H1 (cell line): ENCODE data around the gene NPM1. TPM values are rescaled to one million over a fixed set of nuclear protein-coding genes. Genes with fewer than 3 reads are reported as not detected.
"Not testable (repeated sequence)": the region's sequence is repeated elsewhere in the genome, so short reads cannot be mapped to it uniquely, and the experiment has no call there.

ENCODE experiments used
- CTCF ChIA-PET: fragments of 300-600 bp; sonication (Branson Sonifier 250); formaldehyde crosslinking; loops from one replicate; lab custom pipeline; 2021; ENCODE audit not compliant: partially characterized antibody; lab: Charles Lee
- POLR2A ChIA-PET: fragments of 300-600 bp; sonication (Branson Sonifier 250); formaldehyde crosslinking; loops from one replicate; lab custom pipeline; 2021; ENCODE audit warnings: inconsistent platforms; ENCODE audit not compliant: partially characterized antibody; lab: Charles Lee
- DNase-seq, 2 experiments: peaks; one replicate each; pipeline versions ENCODE4 v3.0.0 to v3.0.0-alpha.2; 2010 to 2022; ENCODE audit warnings: low spot score in 2 of 2, low read depth in 1 of 2, mixed read lengths in 1 of 2
- FAIRE-seq: peaks from 2 replicates; lab custom pipeline; 2011; peaks lifted over from hg19 to GRCh38; lab: Jason Lieb, UNC
- H2AFZ ChIP-seq: 2 replicates; pipeline ENCODE4 v1.8.1; 2012; ENCODE audit warnings: low read length, inconsistent platforms
- H2AK5ac ChIP-seq: 2 replicates; pipeline ENCODE4 v1.6.1; 2013; ENCODE audit warnings: low read depth, low read length
- H2BK120ac ChIP-seq: replicated peaks from 2 replicates; pipeline ENCODE3; 2013; ENCODE audit warnings: low read depth, low read length, inconsistent platforms
- H2BK12ac ChIP-seq: 2 replicates; pipeline ENCODE4 v1.6.1; 2013; ENCODE audit warnings: low read depth, low read length
- H2BK15ac ChIP-seq: 2 replicates; pipeline ENCODE4 v1.6.1; 2013; ENCODE audit warnings: low read length
- H2BK20ac ChIP-seq: 2 replicates; pipeline ENCODE4 v1.6.1; 2013; ENCODE audit warnings: low read length
- H2BK5ac ChIP-seq: 2 replicates; pipeline ENCODE4 v1.6.1; 2013; ENCODE audit warnings: low read depth, low read length
- H3K14ac ChIP-seq: 2 replicates; pipeline ENCODE4 v1.6.1; 2013; ENCODE audit warnings: inconsistent platforms; ENCODE audit not compliant: insufficient read length
- H3K18ac ChIP-seq: 2 replicates; pipeline ENCODE4 v1.6.1; 2013; ENCODE audit warnings: low read length; ENCODE audit errors: extremely low read depth
- H3K23ac ChIP-seq: 2 replicates; pipeline ENCODE4 v1.6.1; 2013; ENCODE audit warnings: inconsistent platforms; ENCODE audit not compliant: insufficient read length
- H3K23me2 ChIP-seq: 2 replicates; pipeline ENCODE4 v1.6.1; 2013; ENCODE audit warnings: low read depth, low read length
- H3K27ac ChIP-seq: 2 replicates; pipeline ENCODE4 v1.6.1; 2011; ENCODE audit warnings: low read depth, low read length, inconsistent platforms
- H3K27me3 ChIP-seq, 4 experiments: replicated peaks in 1 of 4; 1 replicate in 1 of 4; 2 replicates in 3 of 4; pipeline versions ENCODE4 v1.6.1 to v1.8.1; 2011 to 2013; ENCODE audit warnings: low read length in 3 of 4, mild to moderate bottlenecking in 3 of 4, inconsistent platforms in 2 of 4, mixed read lengths in 2 of 4, moderate library complexity in 1 of 4; ENCODE audit not compliant: control insufficient read depth in 3 of 4, insufficient read depth in 3 of 4; ENCODE audit errors: extremely low read depth in 1 of 4
- H3K36me3 ChIP-seq, 4 experiments: 2 replicates each; pipeline versions ENCODE4 v1.6.1 to v1.8.1; 2011 to 2013; ENCODE audit warnings: mild to moderate bottlenecking in 4 of 4, low read length in 3 of 4, moderate library complexity in 2 of 4, control low read depth in 1 of 4, inconsistent platforms in 1 of 4; ENCODE audit not compliant: insufficient read depth in 4 of 4, control insufficient read depth in 2 of 4
- H3K4ac ChIP-seq: replicated peaks from 2 replicates; pipeline ENCODE3; 2013; ENCODE audit warnings: low read length, low read depth, mixed read lengths, inconsistent platforms; ENCODE audit not compliant: insufficient read length
- H3K4me1 ChIP-seq, 4 experiments: replicated peaks in 1 of 4; 1 replicate in 1 of 4; 2 replicates in 3 of 4; pipeline versions ENCODE4 v1.6.1 to v1.8.1; 2011 to 2013; ENCODE audit warnings: low read length in 3 of 4, inconsistent platforms in 2 of 4, mixed read lengths in 1 of 4; ENCODE audit not compliant: insufficient read depth in 4 of 4, control insufficient read depth in 3 of 4
- H3K4me2 ChIP-seq, 2 experiments: 2 replicates each; pipeline versions ENCODE4 v1.6.1 to v1.8.1; 2011 to 2013; ENCODE audit warnings: low read depth in 2 of 2, low read length in 2 of 2, control low read depth in 1 of 2, inconsistent platforms in 1 of 2, mild to moderate bottlenecking in 1 of 2; ENCODE audit not compliant: insufficient read depth in 1 of 2
- H3K4me3 ChIP-seq, 4 experiments: fragments of 200-600, 300-600 bp in 1 of 4; sonication (generic), shearing (Covaris generic), sonication (Bioruptor Twin) in 1 of 4; 2 replicates each; pipeline versions ENCODE4 v1.5.1 to v1.8.1; 2011 to 2016; ENCODE audit warnings: low read length in 4 of 4, low read depth in 3 of 4, control low read depth in 2 of 4, inconsistent platforms in 2 of 4, mild to moderate bottlenecking in 2 of 4, mixed read lengths in 1 of 4, moderate library complexity in 1 of 4; ENCODE audit not compliant: insufficient read depth in 2 of 4; ENCODE audit errors: extremely low read depth in 1 of 4
- H3K56ac ChIP-seq: replicated peaks from 2 replicates; pipeline ENCODE3; 2013; ENCODE audit warnings: low read depth, mild to moderate bottlenecking, mixed read lengths, low read length, inconsistent platforms; ENCODE audit not compliant: insufficient read length
- H3K79me1 ChIP-seq: 2 replicates; pipeline ENCODE4 v1.6.1; 2013; ENCODE audit warnings: low read depth, low read length, control low read depth
- H3K79me2 ChIP-seq, 2 experiments: 2 replicates each; pipeline versions ENCODE4 v1.6.1 to v1.8.1; 2012 to 2013; ENCODE audit warnings: low read length in 2 of 2, mild to moderate bottlenecking in 2 of 2, inconsistent platforms in 1 of 2; ENCODE audit not compliant: insufficient read depth in 2 of 2, control insufficient read depth in 1 of 2
- H3K9ac ChIP-seq, 4 experiments: replicated peaks in 1 of 4; 1 replicate in 1 of 4; 2 replicates in 3 of 4; pipeline versions ENCODE4 v1.6.1 to v1.8.1; 2011 to 2013; ENCODE audit warnings: low read depth in 3 of 4, low read length in 3 of 4, control low read depth in 2 of 4, mild to moderate bottlenecking in 2 of 4, moderate library complexity in 2 of 4, inconsistent platforms in 1 of 4; ENCODE audit errors: extremely low read depth in 1 of 4
- H3K9me3 ChIP-seq, 2 experiments: 2 replicates each; pipeline versions ENCODE4 v1.6.1 to v1.8.1; 2012 to 2013; ENCODE audit warnings: mild to moderate bottlenecking in 2 of 2, moderate library complexity in 2 of 2, control low read depth in 1 of 2, inconsistent platforms in 1 of 2, low read depth in 1 of 2, low read length in 1 of 2, mixed read lengths in 1 of 2; ENCODE audit not compliant: insufficient read depth in 2 of 2
- H4K20me1 ChIP-seq, 2 experiments: replicated peaks in 1 of 2; 2 replicates each; pipeline versions ENCODE3 to v1.8.1; 2011 to 2013; ENCODE audit warnings: inconsistent platforms in 2 of 2, low read length in 2 of 2, mild to moderate bottlenecking in 1 of 2; ENCODE audit not compliant: insufficient read depth in 2 of 2, control insufficient read depth in 1 of 2
- H4K5ac ChIP-seq: 2 replicates; pipeline ENCODE4 v1.6.1; 2013; ENCODE audit warnings: low read length, low read depth, mixed read lengths, inconsistent platforms; ENCODE audit not compliant: insufficient read length
- H4K8ac ChIP-seq: 2 replicates; pipeline ENCODE4 v1.8.0; 2013; ENCODE audit warnings: mild to moderate bottlenecking, moderate library complexity, low read length, inconsistent platforms; ENCODE audit not compliant: insufficient read depth; ENCODE audit errors: extremely low read depth
- H4K91ac ChIP-seq: replicated peaks from 2 replicates; pipeline ENCODE3; 2013; ENCODE audit warnings: low read length, mixed read lengths, inconsistent platforms; ENCODE audit not compliant: insufficient read length
- POLR2A ChIP-seq, 2 experiments: IDR thresholded peaks; 1 replicate in 1 of 2; 2 replicates in 1 of 2; pipeline ENCODE4 v1.6.1; 2011; ENCODE audit warnings: low read depth in 2 of 2, low read length in 2 of 2, mild to moderate bottlenecking in 2 of 2; ENCODE audit errors: control extremely low read depth in 1 of 2
- WGBS, 2 experiments: shearing (Covaris generic) in 1 of 2; methylation state at CpG; one replicate each; pipeline versions ENCODE4 v1.1.6 to v1.1.7; 2013 to 2015; ENCODE audit warnings: low lambda C conversion rate in 2 of 2, mixed read lengths in 2 of 2, inconsistent platforms in 1 of 2, low coverage in 1 of 2, missing lambda C conversion rate in 1 of 2; ENCODE audit not compliant: insufficient replicate concordance in 2 of 2, insufficient coverage in 1 of 2, insufficient read length in 1 of 2; ENCODE audit errors: extremely low coverage in 1 of 2, missing lambda C conversion rate in 1 of 2; 5-methylcytosine and 5-hydroxymethylcytosine counted together
- polyA plus RNA-seq, 7 experiments: library from polyadenylated mRNA; depleted of rRNA in 3 of 7; stranded (reverse) in 5 of 7; unstranded in 2 of 7; fragments of >200 nt in 5 of 7; fragments of 200-250 nt in 2 of 7; gene quantifications; 1 replicate in 5 of 7; 2 replicates in 1 of 7; 4 replicates in 1 of 7; pipeline versions ENCODE4 v1.2.1 to v1.2.3, GENCODE V29; 2011 to 2013; ENCODE audit warnings: missing spikeins in 2 of 7, mixed read lengths in 2 of 7
- total RNA-seq: library from RNA; stranded (reverse); fragmentation: NEBNext Ultra II Directional; extraction: Animal tissue kit (Norgen Biotek cat#: 25700); gene quantifications from 2 replicates; pipeline ENCODE4 v1.2.1, GENCODE V29; 2021

NPM1 gene
- total and polyA plus RNA-seq, 2 of the 8 experiments (the other 6 are each of a cell fraction or from before 2014, with no cell fraction given): 2,182 to 4,042 TPM

GRCh38 chr5:171398660-171399059 is 11.0 kb downstream of the NPM1 start:
- H3K23ac ChIP-seq, H3K27ac ChIP-seq: not testable (repeated sequence)

More at GRCh38 chr5:171398660-171399059, 11.0 kb downstream of the NPM1 start:
- POLR2A ChIA-PET: interaction anchor here (0.9 to 20.7 kb wide), 6 partner anchors 10 to 33 kb away, joined by 3 to 626 read pairs (median 6); partner anchors contain the start of genes FGF18 and NPM1
- H3K4ac ChIP-seq, H3K79me1 ChIP-seq, H3K56ac ChIP-seq, H3K9me3 ChIP-seq, H2BK120ac ChIP-seq, H4K91ac ChIP-seq, H4K5ac ChIP-seq, H3K9ac ChIP-seq, H2AK5ac ChIP-seq, H3K27me3 ChIP-seq, H3K18ac ChIP-seq, H3K23me2 ChIP-seq, H3K4me1 ChIP-seq, H2BK5ac ChIP-seq, DNase-seq, H2BK12ac ChIP-seq, H2BK15ac ChIP-seq, FAIRE-seq, H4K8ac ChIP-seq, H2BK20ac ChIP-seq, H2AFZ ChIP-seq, H3K4me3 ChIP-seq, H3K14ac ChIP-seq: not testable (repeated sequence)
- TF ChIP-seq POLR2A (IDR thresholded peaks at IDR 0.05; ENCODE audit: control extremely low read depth in 1 of 2, low read depth in 2 of 2, low read length in 2 of 2): peak in 1 of 2 experiments; percentile 43; a peak in 1 of 3 replicates
- CTCF ChIA-PET: interaction anchor here (0.6 to 1.5 kb wide), 6 partner anchors 10 to 236 kb away, joined by 3 read pairs; partner anchors contain the start of gene NPM1
- Histone ChIP-seq H3K36me3 (peaks cover 52 to 83% (median 77%) of the 10 kb centered on the region in 4 experiments), H4K20me1 (peaks cover 42 to 52% of the 10 kb centered on the region in 2 experiments), H3K4me2 (peak overlapping the region in 1 of 2 experiments; percentile 5; a peak in 1 of 4 replicates), H3K79me2 (peaks cover 55 to 84% of the 10 kb centered on the region in 2 experiments)
- WGBS, 2 experiments: 95% methylated on average over 9 of the region's 9 CpGs; no CpG with 5 or more reads in 1 of the 2 experiments
